ENCODE results near the gene TSPAN5.
"Not testable (repeated sequence)": the region's sequence is repeated elsewhere in the genome, so short reads cannot be mapped to it uniquely, and the experiment has no call there.

TSPAN5 gene

DNA sequence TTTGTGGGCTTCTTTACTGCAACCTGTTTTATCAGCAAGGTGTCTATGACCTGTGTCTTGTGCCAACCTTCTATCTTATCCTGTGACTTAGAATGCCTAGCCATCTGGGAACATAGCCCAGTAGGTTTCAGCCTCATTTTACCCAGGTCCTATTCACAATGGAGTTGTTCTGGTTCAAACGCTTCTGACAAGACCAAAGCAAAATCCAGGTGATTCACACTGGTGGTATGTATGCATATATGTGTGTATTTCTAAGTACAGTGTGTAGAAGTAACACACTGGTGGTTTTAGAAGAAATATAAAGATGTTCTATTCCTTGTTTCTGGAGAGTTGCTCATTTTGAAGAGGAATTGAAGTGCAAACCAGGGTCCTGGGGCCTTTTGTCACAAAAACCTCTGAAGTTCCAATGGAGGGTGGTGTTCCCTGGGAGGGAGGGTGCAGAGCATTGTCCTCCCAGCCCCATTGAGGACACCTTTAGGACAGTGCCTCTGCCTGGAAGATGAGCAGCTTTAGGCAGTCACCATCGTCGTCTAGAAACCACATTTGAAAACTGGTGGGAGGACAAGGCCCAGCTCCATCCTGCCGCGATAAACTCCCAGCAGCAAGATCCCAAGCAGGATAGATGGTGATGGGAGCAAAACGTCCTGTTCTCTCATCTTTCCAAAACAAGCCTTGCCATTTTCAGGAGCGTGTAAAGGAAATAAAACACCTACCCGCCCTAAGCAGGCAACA is 191.4 kb downstream of the TSPAN5 start:
- peak overlapping the region; percentile 49; the same call in 1 of the 2 replicates for H3K27ac ChIP-seq
- TF ChIP-seq, protein P1, sequence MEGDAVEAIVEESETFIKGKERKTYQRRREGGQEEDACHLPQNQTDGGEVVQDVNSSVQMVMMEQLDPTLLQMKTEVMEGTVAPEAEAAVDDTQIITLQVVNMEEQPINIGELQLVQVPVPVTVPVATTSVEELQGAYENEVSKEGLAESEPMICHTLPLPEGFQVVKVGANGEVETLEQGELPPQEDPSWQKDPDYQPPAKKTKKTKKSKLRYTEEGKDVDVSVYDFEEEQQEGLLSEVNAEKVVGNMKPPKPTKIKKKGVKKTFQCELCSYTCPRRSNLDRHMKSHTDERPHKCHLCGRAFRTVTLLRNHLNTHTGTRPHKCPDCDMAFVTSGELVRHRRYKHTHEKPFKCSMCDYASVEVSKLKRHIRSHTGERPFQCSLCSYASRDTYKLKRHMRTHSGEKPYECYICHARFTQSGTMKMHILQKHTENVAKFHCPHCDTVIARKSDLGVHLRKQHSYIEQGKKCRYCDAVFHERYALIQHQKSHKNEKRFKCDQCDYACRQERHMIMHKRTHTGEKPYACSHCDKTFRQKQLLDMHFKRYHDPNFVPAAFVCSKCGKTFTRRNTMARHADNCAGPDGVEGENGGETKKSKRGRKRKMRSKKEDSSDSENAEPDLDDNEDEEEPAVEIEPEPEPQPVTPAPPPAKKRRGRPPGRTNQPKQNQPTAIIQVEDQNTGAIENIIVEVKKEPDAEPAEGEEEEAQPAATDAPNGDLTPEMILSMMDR (conservative IDR thresholded peaks at IDR 0.05): no peak

DNA sequence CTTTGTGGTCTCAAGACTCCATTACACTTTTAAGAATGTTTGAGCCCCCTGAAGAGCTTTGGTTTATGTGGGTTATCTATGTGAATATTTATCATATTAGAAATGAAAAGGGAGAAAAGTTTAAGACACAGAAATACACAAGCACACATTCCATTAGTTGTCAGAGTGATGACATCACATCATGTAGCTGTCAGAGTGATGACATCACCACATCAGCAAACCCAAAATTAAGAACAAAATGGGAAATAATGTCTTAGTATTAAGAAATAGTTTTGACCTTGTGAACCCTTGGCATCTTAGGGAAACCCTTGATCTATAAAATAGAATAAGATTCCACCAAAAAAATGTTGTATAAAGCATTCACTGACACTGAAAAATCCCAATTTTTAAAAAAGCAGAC is 195.9 kb downstream of the TSPAN5 start:
- TF ChIP-seq, protein P1 (conservative IDR thresholded peaks at IDR 0.05): no peak
- no peak overlapping the region for H3K27ac ChIP-seq

DNA sequence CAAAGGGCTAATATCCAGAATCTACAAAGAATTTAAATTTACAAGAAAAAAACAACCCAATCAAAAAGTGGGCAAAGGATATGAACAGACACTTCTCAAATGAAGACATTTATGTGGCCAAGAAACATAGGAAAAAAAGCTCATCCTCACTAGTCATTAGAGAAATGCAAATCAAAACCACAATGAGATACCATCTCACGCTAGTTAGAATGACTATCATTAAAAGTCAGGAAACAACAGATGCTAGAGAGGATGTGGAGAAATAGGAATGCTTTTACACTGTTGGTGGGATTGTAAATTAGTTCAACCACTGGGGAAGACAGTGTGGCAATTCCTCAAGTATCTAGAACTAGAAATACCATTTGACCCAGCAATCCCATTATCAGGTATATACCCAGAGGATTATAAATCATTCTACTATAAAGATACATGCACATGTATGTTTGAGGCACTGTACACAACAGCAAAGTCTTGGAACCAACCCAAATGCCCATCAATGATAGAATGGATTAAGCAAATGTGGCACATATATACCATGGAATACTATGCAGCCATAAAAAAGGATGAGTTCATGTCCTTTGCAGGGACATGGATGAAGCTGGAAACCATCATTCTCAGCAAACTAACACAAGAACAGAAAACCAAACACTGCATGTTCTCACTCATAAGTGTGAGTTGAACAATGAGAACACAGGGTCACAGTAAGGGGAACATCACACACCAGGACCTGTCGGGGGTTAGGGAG is 197.1 kb downstream of the TSPAN5 start:
- H3K27ac ChIP-seq: not testable (repeated sequence)

DNA sequence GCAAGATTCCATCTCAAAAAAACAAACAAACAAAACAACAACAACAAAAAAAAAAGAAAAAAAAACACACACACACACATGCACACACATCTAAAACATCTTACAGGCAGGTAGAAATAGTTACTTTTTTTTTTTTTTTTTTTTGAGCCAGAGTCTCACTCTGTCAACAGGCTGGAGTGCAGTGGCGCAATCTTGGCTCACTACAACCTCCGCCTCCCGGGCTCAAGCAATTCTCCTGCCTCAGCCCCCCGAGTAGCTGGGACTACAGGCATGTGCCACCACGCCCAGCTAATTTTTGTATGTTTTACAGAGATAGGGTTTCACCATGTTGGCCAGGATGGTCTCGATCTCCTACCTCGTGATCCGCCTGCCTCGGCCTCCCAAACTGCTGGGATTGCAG is 201.0 kb downstream of the TSPAN5 start:
- H3K27ac ChIP-seq: not testable (repeated sequence)

DNA sequence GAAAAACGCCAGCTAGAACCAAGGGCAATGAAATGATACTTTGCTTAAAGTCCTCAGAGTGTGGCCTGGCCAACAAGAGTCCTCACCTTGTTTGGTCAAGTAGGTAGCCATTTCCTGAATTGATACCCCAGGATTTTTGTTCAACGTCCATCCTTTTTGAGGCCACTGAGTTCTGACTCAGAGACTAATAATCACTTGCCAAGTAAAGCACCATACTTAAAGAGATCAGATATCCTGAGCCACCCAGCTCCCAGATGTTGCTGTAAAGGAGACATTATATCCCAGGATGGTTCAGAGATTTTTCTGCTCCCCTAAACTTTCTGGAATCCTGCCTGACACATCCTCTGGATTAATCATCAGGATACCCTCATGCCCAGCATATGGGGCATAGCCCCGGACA is 206.3 kb downstream of the TSPAN5 start:
- H3K27ac ChIP-seq: no peak overlapping the region
- TF ChIP-seq, protein P1 (conservative IDR thresholded peaks at IDR 0.05): no peak

DNA sequence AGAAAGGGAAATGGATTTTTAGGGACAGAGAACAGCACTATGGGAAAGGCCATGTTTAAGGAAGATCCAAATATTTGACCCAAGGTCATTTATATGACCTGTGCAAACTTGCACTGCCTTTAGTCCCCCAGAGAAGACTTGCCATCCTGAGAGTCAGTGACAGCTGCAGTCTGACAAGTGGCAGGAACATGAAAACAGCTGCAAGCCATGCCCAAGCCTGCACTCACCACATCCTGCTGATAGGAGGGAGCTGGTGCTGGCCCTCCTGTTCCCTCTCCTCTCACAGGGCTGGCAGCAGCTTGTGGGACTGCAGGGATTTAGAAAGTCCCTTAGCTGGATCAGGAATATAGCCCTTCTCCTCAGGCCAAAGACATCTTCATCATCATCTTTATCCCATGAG is 209.5 kb downstream of the TSPAN5 start:
- TF ChIP-seq, protein P1 (conservative IDR thresholded peaks at IDR 0.05): no peak
- H3K27ac ChIP-seq: no peak overlapping the region

DNA sequence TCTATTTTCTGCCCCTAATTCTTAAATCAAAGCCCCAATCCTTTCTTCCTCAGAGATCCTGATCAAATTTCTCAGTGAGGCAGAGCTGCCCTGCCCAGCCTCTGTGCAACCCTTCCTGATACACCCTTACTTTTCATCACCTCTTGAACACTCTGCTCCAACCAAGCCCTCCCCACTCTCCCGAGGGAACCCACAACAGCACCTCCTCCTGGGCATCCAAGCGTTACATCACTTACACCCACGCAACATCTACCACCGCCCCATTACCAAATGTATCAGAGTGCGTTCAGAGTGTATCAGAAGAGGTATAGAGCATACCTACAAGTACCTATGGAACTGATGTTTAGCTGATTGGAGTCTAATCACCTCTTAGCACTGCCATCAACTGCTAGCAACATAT is 210.8 kb downstream of the TSPAN5 start:
- H3K27ac ChIP-seq: no peak overlapping the region
- TF ChIP-seq, protein P1 (conservative IDR thresholded peaks at IDR 0.05): no peak

DNA sequence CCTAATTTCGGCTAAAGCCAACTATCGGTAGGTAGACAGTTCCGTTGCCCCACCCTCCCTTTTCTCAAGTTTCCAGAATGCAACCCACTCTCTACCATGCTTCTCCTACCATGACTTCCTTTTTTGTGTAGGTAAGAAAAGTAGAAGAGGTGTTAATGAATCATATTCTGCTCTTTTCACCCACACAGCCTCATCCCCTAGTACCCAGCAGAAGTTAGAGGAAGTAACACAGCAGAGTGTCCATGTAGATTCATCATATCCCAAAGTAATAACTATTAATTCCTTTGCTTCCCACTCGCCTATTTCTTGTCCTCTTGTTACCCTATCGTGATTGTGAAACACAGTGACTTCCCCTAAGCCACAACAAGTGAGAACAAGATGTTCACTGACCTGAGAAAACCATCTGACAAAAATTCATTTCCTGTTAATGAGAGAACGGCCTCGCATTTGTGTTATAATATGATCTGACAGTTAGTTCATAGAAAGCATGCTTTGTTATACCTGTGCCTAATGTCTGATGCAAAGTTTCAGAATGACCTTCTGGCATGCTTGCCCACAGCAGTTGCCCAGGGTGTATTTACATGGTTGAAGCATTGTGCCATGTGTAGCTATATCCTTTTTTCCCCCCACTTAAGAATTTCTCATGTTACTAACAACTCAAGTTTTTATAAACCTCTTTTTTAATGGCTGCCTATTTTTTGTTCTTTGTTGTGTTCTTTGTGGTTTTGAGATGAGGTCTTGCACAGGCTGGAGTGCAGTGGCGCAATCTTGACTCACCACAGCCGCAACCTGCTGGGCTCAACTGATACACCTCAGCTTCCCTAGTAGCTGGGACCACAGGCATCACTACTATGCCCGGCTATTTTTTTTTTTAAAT is 211.7 kb downstream of the TSPAN5 start:
- TF ChIP-seq, protein P1 (conservative IDR thresholded peaks at IDR 0.05): no peak
- no peak overlapping the region for H3K27ac ChIP-seq

All from VCaP (cell line).